D341Med (cell line): ENCODE measurements around the gene LGALS9C.
"Not testable (repeated sequence)": the region's sequence is repeated elsewhere in the genome, so short reads cannot be mapped to it uniquely, and the experiment has no call there.

Experiments used
- DNase-seq: peaks from one replicate; pipeline ENCODE4 v3.0.0; 2012; ENCODE audit warnings: low spot score

LGALS9C gene

DNA sequence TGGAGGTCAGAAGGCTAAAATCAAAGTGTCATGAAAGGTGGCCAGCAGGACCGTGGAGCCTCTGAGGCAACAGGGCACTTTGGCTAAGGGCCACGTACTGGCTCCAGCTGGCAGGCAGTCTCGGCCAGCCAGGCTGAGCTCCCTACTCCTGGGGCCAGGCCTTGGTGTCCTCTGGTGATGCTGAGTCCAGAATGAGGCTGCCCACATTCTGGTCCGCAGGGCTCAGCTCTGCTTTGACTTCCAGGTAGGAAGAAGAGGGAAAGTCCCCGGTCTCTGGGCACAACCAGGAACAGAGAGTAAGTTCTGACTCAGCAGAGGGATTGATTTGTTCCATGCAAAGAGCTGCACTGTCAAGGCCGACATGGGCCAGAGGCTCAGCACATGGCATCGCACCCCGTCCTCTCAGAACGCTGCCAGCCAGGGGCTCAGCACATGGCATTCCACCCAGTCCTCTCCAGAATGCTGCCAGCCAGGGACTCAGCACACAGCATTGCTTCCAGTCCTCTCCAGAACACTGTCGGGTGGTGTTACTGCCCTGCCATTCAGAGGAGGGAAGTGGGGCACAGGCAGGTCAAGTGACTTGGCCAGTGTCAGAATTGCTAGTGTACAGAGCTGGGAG lies 2.5 kb downstream of the LGALS9C start:
- not testable (repeated sequence) for DNase-seq

DNA sequence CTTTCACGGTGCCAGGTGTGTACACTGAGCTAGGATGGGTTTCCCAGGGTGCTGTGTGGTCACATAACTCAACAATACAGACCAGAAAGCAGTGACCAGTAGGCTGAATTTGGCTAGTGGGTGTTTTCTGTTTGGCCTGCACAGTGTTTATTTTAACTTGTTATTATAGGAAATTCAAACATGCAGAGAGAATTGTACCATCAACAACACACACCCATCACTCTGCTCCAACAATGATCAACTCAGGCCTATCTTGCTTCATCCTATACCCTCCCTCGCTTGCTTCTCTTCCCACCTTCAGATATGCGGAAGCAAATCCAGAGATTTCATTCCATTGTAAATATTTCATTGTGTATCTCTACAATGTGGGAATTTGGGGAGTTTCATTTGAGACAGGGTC lies 5.2 kb downstream of the LGALS9C start:
- not testable (repeated sequence) for DNase-seq

- DNase-seq = not testable (repeated sequence)
Observed at GRCh38 chr17:18485936-18486464, 9.4 kb downstream of the LGALS9C start.

- not testable (repeated sequence) for DNase-seq
Observed at GRCh38 chr17:18487633-18488032, 11.0 kb downstream of the LGALS9C start.

DNA sequence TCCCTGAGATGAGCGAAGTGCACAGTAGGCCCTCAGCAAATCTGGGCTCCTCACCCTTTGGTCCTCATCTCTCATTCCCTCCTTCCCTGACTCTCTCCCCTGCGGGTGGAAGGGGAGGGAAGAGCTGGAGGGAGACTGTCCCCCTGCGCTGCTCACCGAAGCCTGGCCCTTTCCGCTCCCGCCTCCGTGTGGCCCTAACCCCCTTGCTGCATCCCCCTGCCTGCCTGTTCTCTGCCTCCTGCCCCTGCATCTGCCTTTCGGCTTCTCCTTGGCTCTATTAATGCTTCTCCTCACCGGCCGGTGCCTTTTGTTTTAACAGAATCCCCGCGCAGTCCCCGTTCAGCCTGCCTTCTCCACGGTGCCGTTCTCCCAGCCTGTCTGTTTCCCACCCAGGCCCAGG lies 12.0 kb downstream of the LGALS9C start:
- not testable (repeated sequence) for DNase-seq

DNA sequence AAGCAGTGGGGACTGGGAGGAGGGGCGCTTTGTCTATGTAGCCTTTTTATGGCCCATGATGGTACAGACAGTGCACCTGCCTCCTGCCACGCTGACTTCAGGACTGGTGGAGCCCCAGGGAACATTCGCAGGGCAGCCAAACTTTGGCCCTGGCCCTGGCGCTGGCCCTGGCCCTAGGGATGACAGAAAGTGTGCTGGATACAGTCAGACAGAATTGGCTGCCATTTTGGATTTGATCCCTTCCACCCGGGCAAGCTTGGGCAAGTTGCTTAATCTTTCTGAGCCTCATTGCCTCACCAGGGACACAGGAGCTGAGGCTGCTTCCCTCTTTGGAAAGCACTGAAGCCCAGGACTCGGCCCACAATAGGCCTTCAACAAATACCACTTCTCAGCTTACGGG lies 13.4 kb downstream of the LGALS9C start:
- DNase-seq = not testable (repeated sequence)

DNA sequence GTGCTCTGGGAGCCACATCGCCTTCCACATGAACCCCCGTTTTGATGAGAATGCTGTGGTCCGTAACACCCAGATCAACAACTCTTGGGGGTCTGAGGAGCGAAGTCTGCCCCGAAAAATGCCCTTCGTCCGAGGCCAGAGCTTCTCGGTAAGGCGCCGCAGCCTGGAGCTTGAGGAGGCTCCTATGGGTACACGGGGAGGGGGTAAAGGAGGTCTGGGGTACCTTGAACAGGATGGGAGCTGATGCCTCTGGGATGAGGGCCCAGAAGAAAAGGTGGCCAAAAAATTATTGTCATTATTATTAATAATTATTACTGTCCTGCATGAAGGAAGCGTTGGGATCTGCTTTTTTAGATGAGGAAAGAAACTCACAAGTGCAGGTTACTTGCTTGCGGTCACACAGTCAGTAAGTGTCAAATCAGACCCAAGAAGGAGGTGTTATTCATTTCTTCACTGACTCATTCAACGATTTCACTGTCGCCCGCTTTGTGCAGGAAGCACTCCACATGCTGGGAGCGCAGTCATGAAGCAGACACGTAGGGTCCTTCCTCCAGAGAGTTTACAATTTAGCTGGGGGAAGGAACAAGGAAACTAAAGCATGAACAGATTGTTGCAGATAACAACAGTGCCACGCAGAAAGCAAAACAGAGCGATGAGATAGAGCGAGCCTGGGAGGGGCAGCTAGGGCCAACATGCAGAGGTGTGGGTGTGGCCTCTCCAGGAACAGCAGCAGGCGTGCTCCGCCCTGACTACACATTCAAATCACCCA lies 16.3 kb downstream of the LGALS9C start:
- not testable (repeated sequence) for DNase-seq

- not testable (repeated sequence) for DNase-seq
Observed at GRCh38 chr17:18494250-18494768, 17.7 kb downstream of the LGALS9C start.

GRCh38 chr17:18497044-18497443 lies 20.5 kb downstream of the LGALS9C start:
- not testable (repeated sequence) for DNase-seq

GRCh38 chr17:18499100-18499499 lies 22.5 kb downstream of the LGALS9C start:
- DNase-seq = not testable (repeated sequence)

DNA sequence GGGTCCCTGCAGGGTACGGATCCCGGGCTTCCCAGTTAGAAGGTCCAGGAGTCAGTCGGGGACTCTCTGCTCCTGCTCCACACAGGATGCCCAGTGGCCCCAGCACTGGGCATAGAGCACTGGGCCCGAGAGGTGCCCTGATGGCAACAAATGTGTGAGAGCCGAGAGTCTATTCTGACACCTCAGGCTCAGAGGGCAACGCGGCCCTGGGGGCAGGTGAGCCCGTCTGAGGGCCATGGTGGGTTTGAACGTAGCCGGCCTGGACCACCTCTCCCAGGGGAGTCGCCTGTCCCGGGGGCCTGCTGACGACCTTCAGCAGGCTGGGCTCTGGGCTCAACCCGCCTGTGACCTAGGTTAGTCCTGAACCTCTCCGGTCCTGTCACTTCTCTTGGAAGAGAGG lies 23.2 kb downstream of the LGALS9C start:
- DNase-seq = not testable (repeated sequence)

DNA sequence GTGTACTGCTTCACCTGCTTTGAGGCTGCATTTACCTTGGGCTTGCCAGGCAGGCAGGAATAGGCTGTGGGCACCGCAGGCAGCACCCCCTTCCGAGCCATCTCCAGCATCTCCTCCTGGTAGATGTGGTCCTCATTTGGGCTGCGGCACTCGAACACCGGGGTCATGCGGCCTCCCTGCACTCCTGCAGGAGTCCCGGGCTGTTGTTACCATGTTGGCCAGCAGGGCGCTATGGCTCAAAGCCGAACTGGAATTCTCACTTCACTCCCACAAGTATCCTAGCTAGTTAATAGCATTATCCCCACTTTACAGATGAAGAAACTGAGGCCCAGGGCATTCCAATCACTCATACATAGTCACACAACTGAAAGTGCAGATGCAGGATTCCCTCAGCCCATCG lies 23.7 kb downstream of the LGALS9C start:
- not testable (repeated sequence) for DNase-seq

DNA sequence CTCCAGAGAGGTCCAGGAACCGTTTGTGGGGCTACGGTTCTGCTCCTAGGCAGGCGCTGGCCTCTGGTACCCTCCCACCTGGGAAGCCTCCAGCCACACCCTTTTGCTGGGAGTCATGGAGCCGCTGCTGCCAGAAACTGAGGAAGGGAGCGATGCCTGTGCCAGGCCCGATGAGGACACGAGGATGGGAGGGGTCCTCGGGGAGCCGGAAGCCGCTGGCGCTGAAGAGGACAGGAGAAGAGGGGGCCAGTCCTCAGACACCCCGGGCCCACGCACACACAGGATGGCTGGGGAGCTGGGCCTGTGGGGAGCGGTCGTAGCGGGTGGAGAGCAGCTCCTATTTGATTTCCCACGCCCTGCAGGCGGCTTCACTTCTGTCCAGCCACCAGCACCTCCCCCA lies 24.2 kb downstream of the LGALS9C start:
- not testable (repeated sequence) for DNase-seq

GRCh38 chr17:18503221-18503620 lies 26.6 kb downstream of the LGALS9C start:
- DNase-seq = not testable (repeated sequence)

GRCh38 chr17:18507729-18508128 lies 31.1 kb downstream of the LGALS9C start:
- not testable (repeated sequence) for DNase-seq

- DNase-seq = not testable (repeated sequence)
Observed at GRCh38 chr17:18508667-18509066, 32.1 kb downstream of the LGALS9C start.

DNA sequence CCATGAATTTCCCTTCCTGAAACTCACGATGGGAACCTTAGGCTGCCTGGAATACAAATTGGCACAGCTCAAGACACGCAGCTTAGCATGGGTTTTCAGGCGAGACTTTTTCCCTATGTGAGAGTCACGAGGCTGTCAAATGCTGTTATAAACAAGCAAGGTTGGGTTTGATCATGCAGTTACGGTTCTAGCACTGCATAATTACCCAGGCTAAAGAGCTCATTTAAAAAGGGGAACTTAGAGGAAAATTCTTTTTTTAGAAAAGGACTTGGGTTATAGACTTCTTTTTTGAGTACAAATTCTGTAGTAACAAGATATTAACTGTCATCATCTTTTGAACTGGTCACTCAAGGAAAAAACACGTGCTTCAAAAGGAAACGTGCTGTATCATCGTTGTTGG lies 44.5 kb downstream of the LGALS9C start:
- DNase-seq = not testable (repeated sequence)

- not testable (repeated sequence) for DNase-seq
Observed at GRCh38 chr17:18525015-18525414, 48.4 kb downstream of the LGALS9C start.

GRCh38 chr17:18526168-18526800 lies 49.7 kb downstream of the LGALS9C start:
- not testable (repeated sequence) for DNase-seq

DNA sequence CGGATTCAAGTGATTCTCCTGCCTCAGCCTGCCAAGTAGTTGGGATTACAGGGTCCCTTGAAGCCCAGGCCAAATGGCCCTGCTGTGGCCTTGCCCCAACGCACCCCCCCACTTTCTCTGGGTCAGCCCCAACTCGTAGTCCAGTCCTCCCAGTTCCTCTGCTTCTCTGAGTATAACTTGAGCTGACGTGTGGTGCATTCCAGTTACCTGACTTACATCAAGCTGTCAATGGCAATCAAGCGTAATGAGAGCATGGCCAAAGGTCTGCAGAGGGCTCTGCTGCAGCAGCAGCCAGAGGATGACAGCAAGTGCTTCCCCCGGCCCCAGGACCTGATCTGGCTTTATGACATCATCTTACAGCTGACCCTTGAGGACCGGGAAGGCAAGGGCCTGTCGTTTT lies 50.8 kb downstream of the LGALS9C start:
- not testable (repeated sequence) for DNase-seq

DNA sequence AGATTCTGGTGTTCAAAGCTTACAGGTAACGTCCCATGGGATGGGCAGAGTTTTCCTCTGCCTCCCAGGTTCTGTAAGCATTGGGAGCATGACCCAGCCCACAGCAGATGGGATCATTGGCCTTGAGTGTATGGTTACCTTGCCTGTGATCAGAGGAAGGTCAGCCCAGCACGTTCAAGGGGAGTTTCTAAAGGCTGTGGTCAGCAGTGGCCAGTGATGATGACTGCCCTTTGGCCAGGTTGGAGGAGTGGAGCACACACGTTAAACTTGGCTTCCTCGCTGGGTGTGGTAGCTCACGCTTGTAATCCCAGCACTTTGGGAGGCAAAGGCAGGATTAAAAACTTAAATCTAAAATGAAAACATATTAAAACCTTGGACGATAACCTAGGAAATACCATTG lies 51.8 kb downstream of the LGALS9C start:
- not testable (repeated sequence) for DNase-seq

- DNase-seq = not testable (repeated sequence)
Observed at GRCh38 chr17:18528899-18529500, 52.4 kb downstream of the LGALS9C start.
